Central memory CD4-positive, alpha-beta T cell (primary cell): ENCODE data around the gene ENSA.
"Not testable (repeated sequence)": the region's sequence is repeated elsewhere in the genome, so short reads cannot be mapped to it uniquely, and the experiment has no call there.

ENCODE experiments used
- DNase-seq: peaks from one replicate; pipeline ENCODE4 v3.0.0; 2022
- total RNA-seq, 3 experiments: gene quantifications; one replicate each; lab custom pipeline; 2026; lab: John Stamatoyannopoulos, UW

Gene ENSA, protein sequence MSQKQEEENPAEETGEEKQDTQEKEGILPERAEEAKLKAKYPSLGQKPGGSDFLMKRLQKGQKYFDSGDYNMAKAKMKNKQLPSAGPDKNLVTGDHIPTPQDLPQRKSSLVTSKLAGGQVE
- total RNA-seq: 111 to 169 (median 152) reads per million in 3 experiments

DNA sequence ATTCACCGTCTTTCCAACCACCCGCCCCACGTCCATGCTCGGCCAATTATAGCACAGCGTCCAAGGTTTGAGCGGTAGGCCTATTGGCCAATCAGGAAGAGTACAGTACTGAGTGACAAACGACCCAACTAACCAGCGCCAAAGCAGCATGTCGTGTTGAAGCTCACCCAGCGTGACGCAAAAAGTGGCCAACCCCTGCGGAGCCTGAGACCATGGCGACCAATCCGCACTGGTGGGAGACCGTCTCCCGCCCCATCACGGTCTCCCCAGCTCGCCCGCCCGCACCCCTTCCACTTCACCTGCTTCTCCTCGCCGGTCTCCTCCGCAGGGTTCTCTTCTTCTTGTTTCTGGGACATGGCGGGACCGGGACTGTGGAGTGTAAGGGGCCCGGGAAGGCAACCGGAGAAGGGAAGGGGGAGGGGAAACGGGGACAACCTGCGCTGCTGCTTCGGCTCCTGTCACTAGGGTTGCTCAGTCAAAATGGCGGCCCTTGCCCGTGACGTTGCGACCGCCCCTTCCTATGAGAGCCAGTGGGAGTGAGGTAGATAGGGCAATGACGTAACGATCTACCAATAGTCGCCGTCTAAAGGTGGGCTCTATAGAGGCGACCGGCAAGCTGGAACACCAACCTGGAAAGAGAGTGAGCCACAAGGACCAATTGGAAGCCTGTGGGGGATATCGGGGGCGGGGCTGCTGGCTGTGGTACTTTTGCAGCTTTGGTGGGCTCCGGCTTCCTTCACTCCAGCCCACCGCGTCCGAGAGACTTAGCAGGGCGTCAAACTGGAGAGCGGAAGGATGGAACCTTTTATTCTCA is at the start of gene ENSA:
Gene ENSA, minus strand, starts transcription at position 498 of the 814 bp plus-strand sequence. Its CDS starts 142 bp downstream, at position 356.
- DNase-seq: peak; percentile 97

DNA sequence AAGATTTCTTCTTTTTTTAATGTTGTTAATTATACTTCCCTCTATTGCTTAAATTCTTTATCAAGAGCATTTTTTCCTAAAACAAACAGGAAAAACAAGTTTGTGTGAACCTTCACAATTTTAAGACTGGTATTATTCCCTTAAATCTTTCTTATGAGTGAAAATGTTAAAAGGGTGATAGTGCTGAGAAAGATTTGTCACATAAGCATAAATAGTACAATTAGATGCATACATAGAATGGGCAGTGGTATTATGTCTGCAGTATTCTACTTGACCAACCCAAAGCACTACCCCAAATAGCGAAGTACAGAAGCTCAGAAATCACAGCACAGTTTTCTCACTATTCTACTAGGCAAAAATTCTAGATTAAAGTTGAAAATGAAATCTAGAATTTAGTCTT is 49.6 kb upstream of the ENSA start:
- no peak for DNase-seq

DNA sequence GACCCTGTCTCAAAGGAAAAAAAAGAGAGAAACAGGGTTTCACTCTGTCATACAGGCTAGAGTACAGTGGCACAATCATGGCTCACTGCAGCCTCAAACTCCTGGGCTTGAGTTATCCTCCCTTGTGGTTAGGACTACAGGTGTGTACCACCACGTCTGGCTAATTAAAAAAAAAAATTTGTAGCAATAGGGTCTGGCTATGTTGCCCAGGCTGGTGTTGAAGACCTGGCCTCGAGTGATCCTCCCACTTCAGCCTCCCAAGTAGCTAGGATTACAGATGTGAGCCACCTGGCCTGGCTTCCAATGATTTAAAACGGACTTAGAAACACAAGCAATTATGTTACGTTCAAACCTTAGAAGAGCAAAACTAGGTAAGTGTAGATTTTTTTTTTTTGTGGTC is 45.5 kb upstream of the ENSA start:
- DNase-seq: no peak

DNA sequence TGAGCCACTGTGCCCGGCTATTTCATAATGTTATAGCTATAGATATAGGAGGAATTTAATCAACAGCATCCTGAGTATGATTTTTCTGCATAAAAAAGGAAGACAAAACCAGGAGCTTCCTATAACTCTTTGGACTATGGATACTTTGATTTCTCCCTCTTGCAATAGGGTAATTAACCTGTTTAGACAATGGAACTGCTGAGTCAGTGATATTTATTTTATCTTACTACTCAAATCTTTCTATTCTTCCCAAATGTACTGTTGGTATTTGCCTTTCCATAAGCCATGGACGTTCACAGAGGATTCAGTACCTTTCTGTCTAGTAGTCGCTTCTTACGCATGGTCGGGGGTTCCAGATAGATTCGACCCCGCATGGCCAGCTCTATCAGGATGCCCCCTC is 33.9 kb upstream of the ENSA start:
- DNase-seq: no peak

DNA sequence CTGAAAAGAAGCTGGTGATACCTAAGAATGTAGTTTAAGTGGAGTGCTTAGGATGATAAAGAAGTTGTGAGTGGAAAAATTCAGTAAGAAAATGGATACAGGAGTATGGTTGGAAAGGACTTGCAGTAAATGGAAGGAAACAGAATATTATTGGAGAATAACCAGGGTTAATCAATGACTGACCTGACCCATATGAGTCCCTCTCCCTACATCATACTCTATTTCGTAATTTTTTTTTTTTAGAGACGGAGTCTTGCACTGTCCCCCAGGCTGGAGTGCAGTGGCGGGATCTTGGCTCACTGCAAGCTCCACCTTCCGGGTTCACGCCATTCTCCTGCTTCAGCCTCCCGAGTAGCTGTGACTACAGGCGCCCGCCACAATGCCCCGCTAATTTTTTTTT is 33.4 kb upstream of the ENSA start:
- DNase-seq: no peak

DNA sequence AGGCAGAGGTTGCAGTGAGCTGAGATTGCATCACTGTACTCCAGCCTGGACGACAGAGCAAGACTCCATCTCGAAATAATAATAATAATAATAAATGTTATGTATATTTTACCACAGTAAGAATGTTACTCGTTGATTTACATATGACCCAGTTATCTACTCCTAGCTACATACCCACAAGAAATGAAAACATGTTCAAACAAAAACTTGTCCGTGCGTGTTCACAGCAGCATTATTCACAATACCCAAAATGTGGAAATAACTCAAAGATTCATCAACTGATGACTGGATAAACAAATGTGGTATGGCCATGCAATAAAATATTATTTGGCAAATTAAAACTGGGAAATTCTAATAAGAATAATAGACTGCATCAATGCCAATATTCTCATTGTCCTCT is 31.7 kb upstream of the ENSA start:
- DNase-seq: no peak

DNA sequence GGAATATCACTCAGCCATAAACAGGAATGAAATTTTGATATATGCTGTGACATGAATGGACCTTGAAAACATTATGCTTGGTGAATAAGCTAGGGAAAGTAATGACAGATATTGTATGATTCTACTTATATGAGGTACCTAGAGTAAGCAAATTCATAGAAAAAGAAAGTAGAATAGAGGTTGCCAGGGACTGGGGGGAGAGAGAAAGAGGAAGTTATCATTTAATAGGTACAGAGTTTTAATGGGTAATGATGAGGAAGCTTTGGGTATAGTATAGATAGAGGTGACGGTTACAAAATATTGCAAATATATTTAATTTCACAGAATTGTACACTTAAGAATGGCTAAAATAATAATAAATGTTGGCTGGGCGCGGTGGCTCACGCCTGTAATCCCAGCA is 31.2 kb upstream of the ENSA start:
- no peak for DNase-seq

DNA sequence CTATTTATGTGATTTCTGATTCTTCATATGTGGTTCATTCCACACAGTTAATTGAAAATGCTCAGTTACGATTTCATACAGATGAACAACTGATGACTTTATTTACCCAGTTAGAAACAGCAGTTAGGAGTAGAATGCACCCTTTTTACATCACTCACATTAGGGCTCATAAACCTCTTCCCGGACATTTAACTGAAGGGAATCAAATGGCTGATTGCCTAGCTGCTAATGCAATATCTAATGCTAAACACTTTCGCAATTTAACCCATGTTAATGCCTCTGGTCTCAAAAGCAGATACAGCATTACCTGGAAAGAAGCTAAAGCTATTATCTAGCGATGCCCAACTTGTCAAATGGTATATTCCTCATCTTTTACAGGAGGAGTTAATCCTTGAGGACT is 27.7 kb upstream of the ENSA start:
- DNase-seq: not testable (repeated sequence)

DNA sequence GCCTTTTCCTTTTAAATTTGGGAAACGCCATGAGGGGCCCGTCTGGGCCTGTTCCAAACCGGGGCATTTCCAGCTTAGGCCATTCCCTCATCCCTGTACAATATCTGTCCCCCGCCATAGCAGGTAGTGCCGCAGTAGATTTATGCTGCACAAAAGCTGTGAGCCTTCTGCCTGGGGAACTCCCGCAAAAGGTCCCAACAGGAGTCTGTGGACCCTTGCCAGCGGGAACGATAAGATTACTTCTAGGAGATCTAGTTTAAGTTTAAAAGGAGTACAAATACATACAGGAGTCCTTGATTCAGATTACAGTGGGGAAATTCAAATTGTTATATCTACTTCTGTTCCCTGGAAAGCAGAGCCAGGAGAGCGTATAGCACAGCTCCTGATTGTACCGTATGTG is 25.2 kb upstream of the ENSA start:
- DNase-seq: not testable (repeated sequence)

DNA sequence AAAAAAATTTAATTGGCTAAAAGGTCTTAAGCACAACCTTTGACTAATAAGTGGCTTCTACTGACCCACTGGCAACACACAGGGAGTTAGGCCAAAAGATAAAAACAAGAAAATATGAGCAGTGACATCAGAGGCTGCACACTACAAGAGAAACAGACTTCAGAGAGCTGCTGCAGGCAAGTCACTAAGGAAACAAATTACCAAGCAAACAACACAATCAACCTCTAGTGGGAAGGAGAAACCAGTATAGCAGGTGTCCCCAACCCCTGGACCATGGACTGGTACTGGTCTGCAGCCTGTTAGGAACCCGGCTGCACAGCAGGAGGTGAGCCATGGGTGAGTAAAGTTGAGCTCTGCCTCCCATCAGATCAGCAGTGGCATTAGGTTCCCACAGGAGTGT is 20.8 kb upstream of the ENSA start:
- DNase-seq: no peak

DNA sequence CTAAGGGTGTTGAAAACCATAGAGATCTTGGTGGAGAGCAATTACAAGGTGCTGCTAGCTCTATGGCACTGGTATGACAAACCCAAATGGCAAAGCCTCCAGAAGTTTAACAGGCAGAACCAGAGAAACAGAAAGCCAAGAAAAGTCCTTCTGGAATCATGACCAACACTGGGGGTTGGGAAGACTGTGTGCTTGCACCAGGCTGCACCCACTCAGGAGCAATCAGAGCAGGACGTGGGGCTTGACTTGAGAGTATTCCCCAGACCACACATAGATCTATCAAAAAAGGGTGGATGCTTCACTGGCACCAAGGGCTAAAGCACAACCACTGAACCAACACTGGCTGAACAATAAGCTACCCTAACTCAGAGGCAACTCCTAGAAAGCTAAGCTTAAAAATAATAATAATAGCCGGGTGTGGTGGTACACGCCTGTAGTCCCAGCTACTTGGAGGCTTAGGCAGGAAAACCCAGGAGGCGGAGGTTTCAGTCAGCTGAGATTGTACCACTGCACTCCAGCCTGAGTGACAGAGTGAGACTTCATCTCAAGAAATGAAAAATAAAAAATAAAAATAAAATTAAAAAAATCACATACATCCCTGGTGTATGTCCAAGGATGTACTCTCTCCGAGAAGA is 20.1 kb upstream of the ENSA start:
- no peak for DNase-seq

DNA sequence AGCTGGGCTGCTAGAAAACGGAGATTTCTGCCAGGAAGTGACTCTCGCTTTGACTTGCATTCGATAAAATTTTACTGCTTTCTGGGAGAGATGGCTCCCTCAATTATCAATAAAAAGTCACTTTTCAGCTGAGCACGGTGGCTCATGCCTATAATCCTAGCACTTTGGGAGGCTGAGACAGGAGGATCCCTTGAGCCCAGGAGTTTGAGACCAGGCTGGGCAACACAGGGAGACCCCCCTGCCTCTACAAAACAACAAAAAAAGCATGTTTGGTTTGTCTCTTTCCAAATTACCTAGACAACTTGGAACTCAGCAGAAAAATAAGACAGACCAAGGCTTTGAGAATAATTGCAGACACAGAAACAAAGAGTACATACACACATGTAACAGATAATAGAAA is 12.9 kb upstream of the ENSA start:
- no peak for DNase-seq

DNA sequence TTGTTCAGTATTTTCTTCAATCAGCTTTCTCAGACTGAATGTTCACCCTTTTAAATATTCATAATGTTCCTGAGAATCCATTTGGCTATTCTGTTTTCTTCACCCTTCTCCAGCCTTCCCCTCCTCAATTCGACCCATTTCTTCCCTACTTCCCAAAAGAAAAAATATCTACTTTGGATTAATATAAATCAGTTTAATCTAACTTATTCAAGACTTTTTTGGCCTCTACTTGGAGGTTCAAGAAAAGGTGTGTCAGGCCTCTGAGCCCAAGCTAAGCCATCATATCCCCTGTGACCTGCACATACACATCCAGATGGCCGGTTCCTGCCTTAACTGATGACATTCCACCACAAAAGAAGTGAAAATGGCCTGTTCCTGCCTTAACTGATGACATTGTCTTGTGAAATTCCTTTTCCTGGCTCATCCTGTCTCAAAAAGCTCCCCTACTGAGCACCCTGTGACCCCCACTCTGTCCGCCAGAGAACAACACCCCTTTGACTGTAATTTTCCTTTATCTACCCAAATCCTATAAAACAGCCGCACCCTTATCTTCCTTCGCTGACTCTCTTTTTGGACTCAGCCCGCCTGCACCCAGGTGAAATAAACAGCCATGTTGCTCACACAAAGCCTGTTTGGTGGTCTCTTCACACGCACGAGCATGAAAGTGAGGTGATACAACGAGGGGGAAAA is 11.9 kb upstream of the ENSA start:
- DNase-seq: not testable (repeated sequence)

DNA sequence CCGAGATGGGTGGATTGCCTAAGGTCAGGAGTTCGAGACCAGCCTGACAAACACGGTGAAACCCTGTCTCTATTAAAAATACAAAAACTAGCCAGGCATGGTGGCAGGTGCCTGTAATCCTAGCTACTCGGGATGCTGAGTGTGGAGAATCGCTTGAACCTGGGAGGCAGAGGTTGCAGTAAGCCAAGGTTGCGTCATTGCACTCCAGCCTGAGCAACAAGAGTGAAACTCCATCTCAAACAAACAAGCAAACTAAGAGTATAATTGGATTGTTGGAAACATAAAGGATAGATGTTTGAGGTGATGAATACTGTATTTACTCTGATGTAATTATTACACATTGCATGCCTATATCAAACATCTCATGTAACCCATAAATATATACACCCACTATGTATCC is 9.0 kb upstream of the ENSA start:
- not testable (repeated sequence) for DNase-seq

DNA sequence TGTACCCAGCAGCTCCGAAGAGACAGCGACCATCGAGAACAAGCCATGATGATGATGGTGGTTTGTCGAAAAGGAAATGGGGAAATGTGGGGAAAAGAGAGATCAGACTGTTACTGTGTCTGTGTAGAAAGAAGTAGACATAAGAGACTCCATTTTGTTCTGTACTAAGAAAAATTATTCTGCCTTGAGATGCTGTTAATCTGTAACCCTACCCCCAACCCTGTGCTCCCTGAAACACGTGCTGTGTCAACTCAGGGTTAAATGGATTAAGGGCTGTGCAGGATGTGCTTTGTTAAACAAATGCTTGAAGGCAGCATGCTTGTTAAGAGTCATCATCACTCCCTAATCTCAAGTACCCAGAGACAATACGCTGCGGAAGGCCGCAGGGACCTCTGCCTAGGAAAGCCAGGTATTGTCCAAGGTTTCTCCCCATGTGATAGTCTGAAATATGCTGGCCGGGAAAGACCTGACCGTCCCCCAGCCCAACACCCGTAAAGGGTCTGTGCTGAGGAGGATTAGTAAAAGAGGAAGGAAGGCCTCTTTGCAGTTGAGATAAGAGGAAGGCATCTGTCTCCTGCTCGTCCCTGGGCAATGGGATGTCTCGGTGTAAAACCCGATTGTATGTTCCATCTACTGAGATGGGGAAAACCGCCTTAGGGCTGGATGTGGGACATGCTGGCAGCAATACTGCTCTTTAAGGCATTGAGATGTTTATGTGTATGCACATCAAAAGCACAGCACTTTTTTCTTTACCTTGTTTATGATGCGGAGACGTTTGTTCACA is 5.6 kb upstream of the ENSA start:
- DNase-seq: not testable (repeated sequence)

DNA sequence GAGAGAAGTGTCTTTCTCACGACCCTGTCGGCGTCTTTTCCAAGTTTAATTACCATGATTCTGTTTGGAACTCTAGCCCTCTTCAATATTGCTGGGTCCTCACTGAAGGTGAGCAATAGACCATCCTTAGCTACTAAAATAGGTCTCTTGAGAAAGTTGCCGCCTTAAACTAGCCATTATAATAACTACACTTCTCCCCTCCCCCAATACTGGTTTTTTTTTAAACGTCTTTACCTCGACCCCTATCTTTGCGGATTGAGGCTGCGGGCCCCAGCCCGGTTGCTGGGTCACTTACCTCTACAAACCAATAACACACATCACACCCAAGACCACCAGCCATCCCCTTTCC is 672 bp downstream of the ENSA start:
- no peak for DNase-seq

DNA sequence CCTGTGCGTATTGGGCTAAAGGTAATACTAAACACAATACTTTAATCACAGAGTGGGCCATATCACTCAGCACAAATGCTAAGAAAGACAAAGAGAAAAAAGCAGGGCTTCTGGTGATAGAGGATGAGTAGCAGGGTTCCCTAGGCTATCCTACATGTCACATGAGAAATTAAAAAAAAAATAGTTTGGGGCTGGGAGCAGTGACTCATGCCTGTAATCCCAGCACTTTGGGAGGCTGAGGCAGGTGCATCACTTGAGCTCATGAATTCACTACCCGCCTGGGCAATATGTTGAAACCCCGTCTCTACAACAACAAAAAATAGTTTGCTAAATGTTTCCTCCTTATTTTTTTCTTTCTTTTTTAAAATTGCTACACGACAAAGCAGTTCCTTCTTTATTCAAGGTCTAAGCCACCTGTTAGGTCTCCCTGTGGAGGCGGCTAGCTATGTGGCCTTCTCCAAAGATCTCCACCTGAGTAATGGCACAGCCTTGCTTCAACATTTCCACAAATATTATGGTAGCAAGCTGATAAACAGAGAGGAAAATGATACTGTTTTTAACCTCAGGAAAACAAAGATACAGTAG is 1.5 kb downstream of the ENSA start:
- DNase-seq: no peak

DNA sequence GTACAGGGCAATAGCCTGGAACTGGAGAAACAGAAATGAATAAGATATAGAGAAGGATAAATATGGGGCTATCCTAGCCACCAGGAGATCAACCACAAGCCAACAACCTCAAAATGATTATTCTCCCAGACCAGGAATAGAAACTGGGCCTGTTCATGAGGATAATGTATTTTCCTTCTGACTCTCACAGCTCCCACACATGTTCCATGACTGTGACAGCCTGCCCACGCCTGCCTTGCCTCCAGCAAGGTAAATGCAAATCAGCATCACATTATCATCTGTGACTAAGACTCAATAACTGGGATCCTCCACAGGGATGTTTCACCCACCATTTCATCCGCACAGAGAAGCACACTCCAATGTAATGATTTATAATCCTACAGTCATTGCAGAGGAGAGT is 3.3 kb downstream of the ENSA start:
- DNase-seq: no peak

DNA sequence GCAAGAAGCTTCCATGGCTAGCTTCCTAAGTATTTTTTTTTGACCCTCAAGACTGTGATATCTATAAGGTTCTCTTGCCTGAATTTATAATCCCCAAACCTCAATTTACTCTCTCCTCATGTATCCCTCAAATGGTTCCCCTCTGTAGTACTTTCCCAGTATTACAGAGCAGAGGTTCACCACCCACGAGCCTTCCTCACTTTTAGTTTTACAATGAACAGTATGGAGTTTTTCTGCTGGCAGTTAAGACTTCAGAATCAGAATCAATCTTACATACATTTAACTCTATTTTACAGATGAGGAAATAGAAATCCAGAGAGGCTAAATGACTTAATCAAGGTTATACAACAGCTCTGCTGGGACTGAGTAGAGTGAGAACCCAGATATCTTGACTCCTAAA is 4.9 kb downstream of the ENSA start:
- not testable (repeated sequence) for DNase-seq

DNA sequence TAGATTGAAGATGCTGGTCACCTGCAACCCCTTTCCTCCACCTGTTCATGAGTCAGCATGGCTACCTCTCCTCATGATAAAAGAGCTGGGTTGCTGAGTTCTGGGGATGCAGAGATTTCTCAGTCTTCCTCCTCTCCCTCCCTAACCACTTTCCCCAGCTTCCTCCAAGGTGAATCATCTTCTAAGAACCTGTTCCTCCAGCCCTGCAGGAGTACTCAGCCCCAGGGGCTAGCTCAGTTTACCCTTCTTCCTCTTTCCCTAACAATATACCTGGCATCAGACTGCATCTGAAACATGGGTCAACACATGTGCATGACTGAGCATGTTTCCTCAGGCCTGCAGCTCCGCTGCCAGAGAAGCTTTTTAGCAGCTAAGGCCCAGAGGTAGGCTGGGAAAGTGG is 5.3 kb downstream of the ENSA start:
- not testable (repeated sequence) for DNase-seq

DNA sequence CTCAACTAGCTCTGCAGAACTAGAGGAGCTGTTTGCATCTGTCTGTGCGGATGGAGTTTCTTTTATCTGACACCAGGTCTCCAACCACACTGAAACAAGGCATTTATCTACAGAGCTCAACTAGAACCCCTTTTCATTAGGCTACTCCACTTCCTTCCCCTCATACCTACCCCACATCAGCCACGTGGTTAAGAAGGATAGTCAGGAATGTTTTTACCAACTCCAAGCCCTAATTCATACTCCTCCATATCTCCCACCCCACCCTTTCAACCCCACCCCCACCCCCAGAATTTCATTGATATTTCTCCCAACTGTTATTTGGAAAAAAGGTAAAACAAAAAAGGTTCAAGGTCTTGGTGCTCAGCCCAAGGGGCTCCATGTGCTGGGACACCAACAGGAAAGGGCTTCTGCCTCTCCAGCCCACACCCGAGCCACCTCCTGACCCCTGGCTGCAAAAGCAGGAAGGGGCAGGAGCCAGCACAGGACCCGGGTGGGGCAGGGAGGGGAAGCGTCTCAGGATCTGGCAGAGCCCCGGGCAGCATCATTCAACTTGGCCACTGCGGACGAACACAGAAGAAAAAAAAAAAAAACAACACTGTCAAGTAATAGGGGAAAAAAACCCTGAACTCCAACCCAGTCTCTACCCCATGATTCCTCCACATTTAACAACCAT is 7.0 kb downstream of the ENSA start:
- DNase-seq: no peak
